GM12873 (cell line): ENCODE measurements around the gene NKX6-2.

Source experiments
- CTCF ChIP-seq: IDR thresholded peaks from 2 replicates; pipeline ENCODE4 v1.5.1; 2012; ENCODE audit warnings: low read depth, mild to moderate bottlenecking, moderate library complexity, low read length, control low read depth; ENCODE audit not compliant: insufficient read depth; ENCODE audit errors: missing control alignments

NKX6-2 gene

DNA sequence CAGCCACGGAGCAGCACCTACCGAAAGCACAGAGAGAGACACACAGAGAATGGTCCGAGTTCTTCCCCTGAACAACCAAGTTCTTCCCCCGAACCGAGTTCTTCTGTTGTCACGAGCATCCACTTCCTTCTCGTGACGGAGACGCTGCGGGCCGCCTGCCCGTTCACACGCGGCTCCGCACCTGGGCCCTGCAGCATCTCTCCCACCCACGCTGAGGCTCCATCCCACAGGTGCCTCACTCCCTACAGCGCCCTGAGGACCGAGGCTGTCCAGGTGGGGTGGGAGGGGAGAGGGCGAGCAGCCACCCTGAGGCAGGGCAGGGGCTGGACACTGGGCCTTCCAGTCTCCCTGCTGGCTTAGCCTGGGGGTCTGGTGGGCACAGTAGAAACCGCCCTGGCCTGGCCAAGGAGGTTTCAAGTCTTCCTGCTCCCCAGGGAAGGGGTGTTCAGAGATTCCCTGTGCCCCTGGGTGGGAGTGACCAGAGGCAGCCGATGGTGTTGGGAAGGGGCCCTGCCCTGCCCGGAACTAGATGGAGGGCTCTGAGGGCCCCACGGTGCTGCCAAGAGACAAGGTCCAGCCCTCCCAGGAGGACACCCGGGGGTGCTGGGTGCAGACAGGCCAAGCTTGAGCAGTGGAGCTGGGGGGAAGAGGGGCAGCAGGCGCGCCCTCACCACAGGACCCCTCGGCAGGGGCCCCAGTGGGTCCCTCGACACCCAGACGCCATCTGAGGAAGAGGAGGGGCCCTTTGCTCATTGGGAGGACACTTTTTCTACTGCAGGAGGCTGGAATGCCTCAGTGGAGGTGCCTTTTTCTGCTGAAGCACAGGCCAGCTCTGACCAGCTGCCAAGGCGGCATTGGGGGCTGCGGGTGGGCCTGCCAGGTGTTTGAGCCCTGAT, 5.2 kb upstream of the NKX6-2 start:
- no peak for TF ChIP-seq CTCF

DNA sequence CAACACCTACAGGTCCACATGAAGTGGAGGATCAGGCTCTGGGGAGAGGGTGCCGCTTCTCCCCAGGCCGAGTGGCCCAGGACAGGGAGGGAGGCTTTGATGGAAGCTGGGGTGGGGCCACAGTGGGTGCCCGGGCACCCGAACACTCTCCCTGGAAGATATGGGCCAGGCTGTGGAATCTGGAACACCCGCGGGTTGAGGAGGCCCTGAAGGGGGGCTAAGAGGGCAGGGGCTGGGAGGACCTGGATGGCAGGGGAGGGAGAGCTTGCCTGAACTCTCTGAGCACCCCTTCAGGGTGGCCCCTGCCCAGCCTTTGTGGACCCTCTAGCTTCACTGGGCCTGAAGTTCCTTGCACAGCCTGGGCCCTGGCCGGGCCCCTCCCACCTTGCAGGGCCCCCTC, 4.5 kb upstream of the NKX6-2 start:
- no peak for TF ChIP-seq CTCF

- TF ChIP-seq CTCF = no peak
Observed at GRCh38 chr10:132789659-132790148, 3.8 kb upstream of the NKX6-2 start.

GRCh38 chr10:132788831-132789219, 2.9 kb upstream of the NKX6-2 start:
- no peak for TF ChIP-seq CTCF

- no peak for TF ChIP-seq CTCF
Observed at GRCh38 chr10:132788180-132788830, 2.4 kb upstream of the NKX6-2 start.

DNA sequence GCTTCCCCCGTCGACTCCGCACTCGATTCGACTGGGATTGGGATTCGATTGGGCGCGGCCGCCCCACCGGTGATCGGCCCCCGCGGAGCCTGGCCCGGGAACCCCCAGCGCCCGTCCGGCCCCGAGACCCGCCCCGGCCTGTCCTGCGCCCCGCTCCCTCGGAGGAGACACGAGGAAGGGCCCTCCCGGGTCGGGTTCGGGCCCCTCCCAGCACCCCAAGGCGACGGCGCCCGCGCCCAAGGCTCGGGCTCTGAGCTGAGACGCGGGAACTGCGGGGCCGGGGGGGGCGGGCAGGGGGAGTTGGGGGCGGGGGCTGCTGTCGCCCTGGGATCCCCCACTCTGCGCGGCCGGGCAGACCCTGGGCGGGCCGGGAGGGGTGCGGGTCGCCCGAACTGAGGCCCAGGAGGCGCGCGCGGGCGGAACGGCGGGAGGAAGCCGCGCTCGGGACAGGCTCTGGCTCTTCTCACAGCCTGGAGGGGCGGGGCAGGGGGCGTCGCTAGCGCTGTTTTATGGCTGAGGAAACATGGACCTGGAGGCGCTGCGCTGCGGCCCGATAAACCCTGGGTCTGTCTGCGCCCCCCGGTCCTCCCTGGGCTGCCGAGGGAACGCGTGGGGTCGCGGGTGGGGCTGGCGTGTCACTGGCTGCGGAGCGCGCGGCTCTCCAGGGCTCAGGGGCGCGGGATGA, 1.7 kb upstream of the NKX6-2 start:
- no peak for TF ChIP-seq CTCF
